WERI-Rb-1 (cell line): Measurements from ENCODE around the gene HCRTR1.

Experiments used
- DNase-seq: peaks from one replicate; pipeline ENCODE4 v3.0.0-alpha.2; 2020
- H3K27ac ChIP-seq: fragments of 250-450 bp; sonication (Bioruptor Pico); 2 replicates; pipeline ENCODE4 v1.5.1; 2020; ENCODE audit warnings: mild to moderate bottlenecking, moderate library complexity
- H3K27me3 ChIP-seq: fragments of 250-450 bp; sonication (Bioruptor Pico); 2 replicates; pipeline ENCODE4 v1.5.1; 2021; ENCODE audit warnings: mild to moderate bottlenecking, low read depth, moderate library complexity; ENCODE audit not compliant: insufficient read depth, severe bottlenecking
- H3K36me3 ChIP-seq: fragments of 250-450 bp; sonication (Bioruptor Pico); 2 replicates; pipeline ENCODE4 v1.5.1; 2020; ENCODE audit warnings: mild to moderate bottlenecking, moderate library complexity
- H3K4me3 ChIP-seq: 2 replicates; pipeline ENCODE4 v1.5.1; 2011; ENCODE audit warnings: low read depth, mild to moderate bottlenecking, control low read depth, low read length
- H3K9me3 ChIP-seq: fragments of 250-450 bp; sonication (Bioruptor Pico); 2 replicates; pipeline ENCODE4 v1.5.1; 2021; ENCODE audit warnings: mild to moderate bottlenecking, moderate library complexity; ENCODE audit not compliant: severe bottlenecking
- TF ChIP-seq, protein P1 (sequence below): IDR thresholded peaks from 2 replicates; pipeline ENCODE4 v1.5.1; 2011; ENCODE audit warnings: low read depth, mild to moderate bottlenecking, control low read depth, inconsistent platforms, low read length

The HCRTR1 gene

GRCh38 chr1:31615939-31616338 is 1.6 kb upstream of the HCRTR1 start:
- TF ChIP-seq, protein P1, sequence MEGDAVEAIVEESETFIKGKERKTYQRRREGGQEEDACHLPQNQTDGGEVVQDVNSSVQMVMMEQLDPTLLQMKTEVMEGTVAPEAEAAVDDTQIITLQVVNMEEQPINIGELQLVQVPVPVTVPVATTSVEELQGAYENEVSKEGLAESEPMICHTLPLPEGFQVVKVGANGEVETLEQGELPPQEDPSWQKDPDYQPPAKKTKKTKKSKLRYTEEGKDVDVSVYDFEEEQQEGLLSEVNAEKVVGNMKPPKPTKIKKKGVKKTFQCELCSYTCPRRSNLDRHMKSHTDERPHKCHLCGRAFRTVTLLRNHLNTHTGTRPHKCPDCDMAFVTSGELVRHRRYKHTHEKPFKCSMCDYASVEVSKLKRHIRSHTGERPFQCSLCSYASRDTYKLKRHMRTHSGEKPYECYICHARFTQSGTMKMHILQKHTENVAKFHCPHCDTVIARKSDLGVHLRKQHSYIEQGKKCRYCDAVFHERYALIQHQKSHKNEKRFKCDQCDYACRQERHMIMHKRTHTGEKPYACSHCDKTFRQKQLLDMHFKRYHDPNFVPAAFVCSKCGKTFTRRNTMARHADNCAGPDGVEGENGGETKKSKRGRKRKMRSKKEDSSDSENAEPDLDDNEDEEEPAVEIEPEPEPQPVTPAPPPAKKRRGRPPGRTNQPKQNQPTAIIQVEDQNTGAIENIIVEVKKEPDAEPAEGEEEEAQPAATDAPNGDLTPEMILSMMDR = no peak
- Histone ChIP-seq H3K4me3 (no peak overlapping the region), H3K36me3 (no peaks in the 10 kb centered on the region), H3K27ac (no peak overlapping the region), H3K9me3 (no peaks in the 10 kb centered on the region), H3K27me3 (peaks cover 5% of the 10 kb centered on the region)
- no peak for DNase-seq

GRCh38 chr1:31617916-31618746 is 642 bp downstream of the HCRTR1 start:
- Histone ChIP-seq H3K27me3 (peaks cover 5% of the 10 kb centered on the region), H3K36me3 (no peaks in the 10 kb centered on the region), H3K27ac (peak overlapping the region; percentile 33), H3K4me3 (peak overlapping the region; percentile 71), H3K9me3 (no peaks in the 10 kb centered on the region)
- DNase-seq = peak; percentile 77
- TF ChIP-seq, protein P1 = peak; percentile 87

DNA sequence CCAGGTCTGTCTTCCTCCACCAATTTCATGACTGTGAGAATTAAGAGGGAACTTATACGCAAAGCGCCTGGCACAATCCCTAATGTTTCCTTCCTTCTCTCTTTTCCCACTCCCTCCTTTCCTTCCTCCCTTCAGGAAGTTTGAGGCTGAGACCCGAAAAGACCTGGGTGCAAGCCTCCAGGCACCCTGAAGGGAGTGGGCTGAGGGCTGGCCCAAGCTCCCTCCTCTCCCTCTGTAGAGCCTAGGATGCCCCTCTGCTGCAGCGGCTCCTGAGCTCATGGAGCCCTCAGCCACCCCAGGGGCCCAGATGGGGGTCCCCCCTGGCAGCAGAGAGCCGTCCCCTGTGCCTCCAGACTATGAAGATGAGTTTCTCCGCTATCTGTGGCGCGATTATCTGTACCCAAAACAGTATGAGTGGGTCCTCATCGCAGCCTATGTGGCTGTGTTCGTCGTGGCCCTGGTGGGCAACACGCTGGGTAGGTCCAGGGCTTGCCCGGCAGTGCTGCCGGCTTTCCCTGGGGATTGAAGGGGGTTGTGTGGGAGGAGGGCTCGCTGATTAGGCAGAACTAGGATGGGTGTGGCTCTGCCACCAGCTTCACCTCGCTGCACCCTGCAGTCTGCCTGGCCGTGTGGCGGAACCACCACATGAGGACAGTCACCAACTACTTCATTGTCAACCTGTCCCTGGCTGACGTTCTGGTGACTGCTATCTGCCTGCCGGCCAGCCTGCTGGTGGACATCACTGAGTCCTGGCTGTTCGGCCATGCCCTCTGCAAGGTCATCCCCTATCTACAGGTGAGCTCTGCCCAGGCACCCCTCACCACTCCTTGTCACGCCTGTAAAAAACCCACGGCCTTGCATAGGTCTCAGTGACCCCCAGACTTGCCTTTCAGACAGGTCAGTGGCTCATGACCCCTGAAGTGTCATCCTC is 1.7 kb downstream of the HCRTR1 start:
- no peak overlapping the region for H3K4me3 ChIP-seq
- H3K9me3 ChIP-seq = no peaks in the 10 kb centered on the region
- peak; percentile 29 for DNase-seq
- TF ChIP-seq, protein P1 = no peak
- H3K27ac ChIP-seq = no peak overlapping the region
- no peaks in the 10 kb centered on the region for H3K36me3 ChIP-seq
- peaks cover 5% of the 10 kb centered on the region for H3K27me3 ChIP-seq

GRCh38 chr1:31620631-31621497 is 3.4 kb downstream of the HCRTR1 start:
- H3K36me3 ChIP-seq = no peaks in the 10 kb centered on the region
- DNase-seq = no peak
- H3K9me3 ChIP-seq = no peaks in the 10 kb centered on the region
- TF ChIP-seq, protein P1 = no peak
- H3K27me3 ChIP-seq = peaks cover 5% of the 10 kb centered on the region
- no peak overlapping the region for H3K4me3 ChIP-seq
- no peak overlapping the region for H3K27ac ChIP-seq

GRCh38 chr1:31621498-31621820 is 4.0 kb downstream of the HCRTR1 start:
- Histone ChIP-seq H3K4me3 (no peak overlapping the region), H3K36me3 (no peaks in the 10 kb centered on the region), H3K27me3 (peaks cover 5% of the 10 kb centered on the region), H3K27ac (no peak overlapping the region), H3K9me3 (no peaks in the 10 kb centered on the region)
- DNase-seq = no peak
- TF ChIP-seq, protein P1 = no peak
